Neural cell (in vitro differentiated cells): ENCODE results near the gene GSE1. TPM values are rescaled to one million over a fixed set of nuclear protein-coding genes. Genes with fewer than 3 reads are reported as not detected.

Experiments used
- H2AFZ ChIP-seq: fragments of 200-600, 300-800 bp; sonication (generic), shearing (Covaris generic); 2 replicates; pipeline ENCODE4 v1.6.0; 2014; ENCODE audit warnings: low read depth, mild to moderate bottlenecking, antibody characterized with exemption, low read length, moderate library complexity
- H3F3A ChIP-seq: fragments of 200-600 bp; shearing (Covaris generic); 2 replicates; pipeline ENCODE4 v1.6.1; 2016; ENCODE audit warnings: mild to moderate bottlenecking, moderate library complexity, mixed read lengths, antibody characterized with exemption, low read length; ENCODE audit not compliant: insufficient read depth, poor library complexity, severe bottlenecking
- H3K27ac ChIP-seq: fragments of 200-600, 300-800 bp; sonication (generic), shearing (Covaris generic); 2 replicates; pipeline ENCODE4 v1.5.1; 2014; ENCODE audit warnings: mild to moderate bottlenecking, low read length, moderate library complexity
- H3K27me3 ChIP-seq: fragments of 300-800, 200-600 bp; sonication (generic), shearing (Covaris generic); 2 replicates; pipeline ENCODE4 v1.6.0; 2014; ENCODE audit warnings: mild to moderate bottlenecking, low read depth, low read length, moderate library complexity; ENCODE audit not compliant: insufficient read depth
- H3K36me3 ChIP-seq: fragments of 300-800, 200-600 bp; sonication (generic), shearing (Covaris generic); 2 replicates; pipeline ENCODE4 v1.5.1; 2014; ENCODE audit warnings: mild to moderate bottlenecking, antibody characterized with exemption, low read length, moderate library complexity; ENCODE audit not compliant: insufficient read depth
- H3K4me2 ChIP-seq: fragments of 300-800, 200-600 bp; sonication (generic), shearing (Covaris generic); 2 replicates; pipeline ENCODE4 v1.6.0; 2014; ENCODE audit warnings: mild to moderate bottlenecking, low read length
- H3K4me3 ChIP-seq: fragments of 300-800, 200-600 bp; sonication (generic), shearing (Covaris generic); 2 replicates; pipeline ENCODE4 v1.5.1; 2014; ENCODE audit warnings: mild to moderate bottlenecking, low read length, moderate library complexity
- H3K79me2 ChIP-seq: fragments of 200-600 bp; shearing (Covaris generic); replicated peaks from 2 replicates; pipeline ENCODE4 v1.6.0; 2014; ENCODE audit warnings: mild to moderate bottlenecking, low read length, moderate library complexity; ENCODE audit not compliant: insufficient read depth
- H3K9ac ChIP-seq: fragments of 300-800, 200-600 bp; sonication (generic), shearing (Covaris generic); 2 replicates; pipeline ENCODE4 v1.6.1; 2016; ENCODE audit warnings: mild to moderate bottlenecking, low read length, mixed read lengths
- H3K9me2 ChIP-seq: fragments of 200-600 bp; shearing (Covaris generic); 2 replicates; pipeline ENCODE4 v1.6.1; 2016; ENCODE audit warnings: mild to moderate bottlenecking, low read length, mixed read lengths; ENCODE audit not compliant: insufficient read depth
- H3K9me3 ChIP-seq: fragments of 200-600, 300-800 bp; sonication (generic), shearing (Covaris generic); 2 replicates; pipeline ENCODE4 v1.6.1; 2016; ENCODE audit warnings: mild to moderate bottlenecking, mixed run types, low read length, moderate library complexity, mixed read lengths
- H4K20me1 ChIP-seq: fragments of 200-600 bp; shearing (Covaris generic); 2 replicates; pipeline ENCODE4 v1.6.1; 2016; ENCODE audit warnings: mild to moderate bottlenecking, mixed run types; ENCODE audit not compliant: insufficient read depth
- EP300 ChIP-seq: fragments of 450-650 bp; conservative IDR thresholded peaks from 2 replicates; pipeline ENCODE4 v1.6.1; 2014; ENCODE audit warnings: antibody characterized with exemption, mild to moderate bottlenecking, moderate library complexity; ENCODE audit not compliant: poor library complexity, severe bottlenecking
- EZH2 ChIP-seq: fragments of 200-600, 300-800 bp; shearing (Covaris generic), sonication (generic); IDR thresholded peaks from 2 replicates; pipeline ENCODE4 v1.6.1; 2014; ENCODE audit warnings: antibody characterized with exemption, low read length, borderline replicate concordance, mild to moderate bottlenecking; ENCODE audit not compliant: insufficient read depth, poor library complexity, severe bottlenecking
- MXI1 ChIP-seq: fragments of 450-650 bp; conservative IDR thresholded peaks from 2 replicates; pipeline ENCODE4 v1.6.1; 2014; ENCODE audit warnings: antibody characterized with exemption, mild to moderate bottlenecking; ENCODE audit not compliant: poor library complexity, severe bottlenecking
- POLR2AphosphoS5 ChIP-seq: IDR thresholded peaks from 2 replicates; pipeline ENCODE4 v1.6.1; 2012
- RAD21 ChIP-seq: fragments of 450-650 bp; conservative IDR thresholded peaks from 2 replicates; pipeline ENCODE4 v1.6.1; 2014; ENCODE audit warnings: antibody characterized with exemption, mild to moderate bottlenecking, moderate library complexity
- SMC3 ChIP-seq: fragments of 450-650 bp; conservative IDR thresholded peaks from 2 replicates; pipeline ENCODE4 v1.6.1; 2014; ENCODE audit warnings: antibody characterized with exemption, mild to moderate bottlenecking, moderate library complexity; ENCODE audit not compliant: poor library complexity
- TAF1 ChIP-seq: IDR thresholded peaks from 2 replicates; pipeline ENCODE4 v1.6.1; 2012; ENCODE audit warnings: low read depth
- polyA plus RNA-seq: library from polyadenylated mRNA; depleted of rRNA; stranded (reverse); fragments of >200 nt; gene quantifications from 2 replicates; pipeline ENCODE4 v1.2.3, GENCODE V29; 2014
- TF ChIP-seq, protein P1 (sequence below): fragments of 450-650 bp; IDR thresholded peaks from 2 replicates; pipeline ENCODE4 v1.5.1; 2014; ENCODE audit warnings: antibody characterized with exemption, mild to moderate bottlenecking, moderate library complexity; ENCODE audit not compliant: poor library complexity, severe bottlenecking
- TF ChIP-seq, protein P2 (sequence below): IDR thresholded peaks from 2 replicates; pipeline ENCODE4 v1.6.1; 2012; ENCODE audit warnings: borderline replicate concordance

The GSE1 gene
- polyA plus RNA-seq, 1 donor from 2014 or later, result 35.6 TPM

DNA sequence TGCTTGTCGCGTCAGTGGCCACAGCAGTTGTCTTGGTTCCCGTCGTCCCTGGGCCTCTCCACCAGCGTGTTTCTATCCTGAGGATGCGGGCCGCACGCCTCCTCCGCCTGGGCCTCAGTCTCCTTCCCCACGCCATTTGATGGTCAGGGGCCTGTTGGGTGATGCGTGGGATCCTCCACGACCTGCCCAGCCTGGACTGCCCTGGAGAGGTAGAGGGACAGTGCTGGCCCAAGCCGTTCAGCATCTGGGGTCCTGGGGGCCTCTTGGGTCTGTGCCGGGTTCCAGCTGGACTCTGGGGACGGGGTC, 20.3 kb downstream of the GSE1 start:
- Histone ChIP-seq H3K27me3 (no peaks in the 10 kb centered on the region), H3K4me3 (no peak overlapping the region), H3K9me3 (no peaks in the 10 kb centered on the region), H3K27ac (no peak overlapping the region), H4K20me1 (peaks cover under 1% of the 10 kb centered on the region), H3K9ac (no peak overlapping the region), H3K4me2 (no peak overlapping the region), H3K36me3 (no peaks in the 10 kb centered on the region), H3K79me2 (peaks cover 59% of the 10 kb centered on the region), H3K9me2 (no peaks in the 10 kb centered on the region), H3F3A (no peaks in the 10 kb centered on the region), H2AFZ (no peak overlapping the region)
- TF ChIP-seq MXI1, result no peak
- TF ChIP-seq, protein P1, sequence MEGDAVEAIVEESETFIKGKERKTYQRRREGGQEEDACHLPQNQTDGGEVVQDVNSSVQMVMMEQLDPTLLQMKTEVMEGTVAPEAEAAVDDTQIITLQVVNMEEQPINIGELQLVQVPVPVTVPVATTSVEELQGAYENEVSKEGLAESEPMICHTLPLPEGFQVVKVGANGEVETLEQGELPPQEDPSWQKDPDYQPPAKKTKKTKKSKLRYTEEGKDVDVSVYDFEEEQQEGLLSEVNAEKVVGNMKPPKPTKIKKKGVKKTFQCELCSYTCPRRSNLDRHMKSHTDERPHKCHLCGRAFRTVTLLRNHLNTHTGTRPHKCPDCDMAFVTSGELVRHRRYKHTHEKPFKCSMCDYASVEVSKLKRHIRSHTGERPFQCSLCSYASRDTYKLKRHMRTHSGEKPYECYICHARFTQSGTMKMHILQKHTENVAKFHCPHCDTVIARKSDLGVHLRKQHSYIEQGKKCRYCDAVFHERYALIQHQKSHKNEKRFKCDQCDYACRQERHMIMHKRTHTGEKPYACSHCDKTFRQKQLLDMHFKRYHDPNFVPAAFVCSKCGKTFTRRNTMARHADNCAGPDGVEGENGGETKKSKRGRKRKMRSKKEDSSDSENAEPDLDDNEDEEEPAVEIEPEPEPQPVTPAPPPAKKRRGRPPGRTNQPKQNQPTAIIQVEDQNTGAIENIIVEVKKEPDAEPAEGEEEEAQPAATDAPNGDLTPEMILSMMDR, result no peak
- TF ChIP-seq SMC3, result no peak
- no peak for TF ChIP-seq EP300
- TF ChIP-seq POLR2AphosphoS5, result no peak
- TF ChIP-seq, protein P2, sequence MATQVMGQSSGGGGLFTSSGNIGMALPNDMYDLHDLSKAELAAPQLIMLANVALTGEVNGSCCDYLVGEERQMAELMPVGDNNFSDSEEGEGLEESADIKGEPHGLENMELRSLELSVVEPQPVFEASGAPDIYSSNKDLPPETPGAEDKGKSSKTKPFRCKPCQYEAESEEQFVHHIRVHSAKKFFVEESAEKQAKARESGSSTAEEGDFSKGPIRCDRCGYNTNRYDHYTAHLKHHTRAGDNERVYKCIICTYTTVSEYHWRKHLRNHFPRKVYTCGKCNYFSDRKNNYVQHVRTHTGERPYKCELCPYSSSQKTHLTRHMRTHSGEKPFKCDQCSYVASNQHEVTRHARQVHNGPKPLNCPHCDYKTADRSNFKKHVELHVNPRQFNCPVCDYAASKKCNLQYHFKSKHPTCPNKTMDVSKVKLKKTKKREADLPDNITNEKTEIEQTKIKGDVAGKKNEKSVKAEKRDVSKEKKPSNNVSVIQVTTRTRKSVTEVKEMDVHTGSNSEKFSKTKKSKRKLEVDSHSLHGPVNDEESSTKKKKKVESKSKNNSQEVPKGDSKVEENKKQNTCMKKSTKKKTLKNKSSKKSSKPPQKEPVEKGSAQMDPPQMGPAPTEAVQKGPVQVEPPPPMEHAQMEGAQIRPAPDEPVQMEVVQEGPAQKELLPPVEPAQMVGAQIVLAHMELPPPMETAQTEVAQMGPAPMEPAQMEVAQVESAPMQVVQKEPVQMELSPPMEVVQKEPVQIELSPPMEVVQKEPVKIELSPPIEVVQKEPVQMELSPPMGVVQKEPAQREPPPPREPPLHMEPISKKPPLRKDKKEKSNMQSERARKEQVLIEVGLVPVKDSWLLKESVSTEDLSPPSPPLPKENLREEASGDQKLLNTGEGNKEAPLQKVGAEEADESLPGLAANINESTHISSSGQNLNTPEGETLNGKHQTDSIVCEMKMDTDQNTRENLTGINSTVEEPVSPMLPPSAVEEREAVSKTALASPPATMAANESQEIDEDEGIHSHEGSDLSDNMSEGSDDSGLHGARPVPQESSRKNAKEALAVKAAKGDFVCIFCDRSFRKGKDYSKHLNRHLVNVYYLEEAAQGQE, result no peak
- TF ChIP-seq RAD21, result no peak
- TF ChIP-seq TAF1, result no peak
- no peak for TF ChIP-seq EZH2

DNA sequence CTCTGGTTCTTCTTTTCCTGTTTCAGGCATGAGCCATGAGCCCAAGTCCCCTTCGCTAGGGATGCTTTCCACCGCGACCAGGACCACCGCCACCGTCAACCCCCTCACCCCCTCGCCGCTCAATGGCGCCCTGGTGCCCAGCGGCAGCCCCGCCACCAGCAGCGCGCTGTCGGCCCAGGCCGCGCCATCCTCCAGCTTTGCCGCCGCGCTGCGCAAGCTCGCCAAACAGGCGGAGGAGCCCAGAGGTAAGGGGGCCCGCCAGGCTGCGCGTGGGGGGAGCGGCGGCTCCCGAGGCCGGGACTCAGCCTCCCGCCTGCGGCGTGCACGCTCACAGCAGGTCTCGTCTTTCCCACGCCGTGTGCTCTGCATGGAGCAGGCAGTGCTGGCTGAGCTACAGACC, 20.8 kb downstream of the GSE1 start:
- Histone ChIP-seq H3K36me3 (no peaks in the 10 kb centered on the region), H3F3A (no peaks in the 10 kb centered on the region), H3K79me2 (peaks cover 54% of the 10 kb centered on the region)

More for the DNA sequence above, 20.8 kb downstream of the GSE1 start:
- no peaks in the 10 kb centered on the region for H3K9me2 ChIP-seq
- no peak overlapping the region for H3K9ac ChIP-seq
- no peak overlapping the region for H3K4me2 ChIP-seq
- no peak overlapping the region for H3K27ac ChIP-seq
- TF ChIP-seq SMC3 (no peak), MXI1 (no peak), RAD21 (no peak), EZH2 (no peak), EP300 (no peak), TAF1 (no peak), POLR2AphosphoS5 (no peak)
- TF ChIP-seq, protein P1, result no peak
- TF ChIP-seq, protein P2, result no peak
- peaks cover 3% of the 10 kb centered on the region for H4K20me1 ChIP-seq
- no peak overlapping the region for H2AFZ ChIP-seq
- no peaks in the 10 kb centered on the region for H3K9me3 ChIP-seq
- H3K4me3 ChIP-seq, result no peak overlapping the region
- no peaks in the 10 kb centered on the region for H3K27me3 ChIP-seq
